Transverse colon (tissue), 4 donors: ENCODE measurements around the gene THSD4.

Experiments
- CTCF ChIP-seq, 5 experiments: fragments of 200-600 bp in 3 of 5; fragments of 450-650 bp in 2 of 5; sonication (generic) in 3 of 5; IDR thresholded peaks; 1 replicate in 2 of 5; 2 replicates in 3 of 5; pipeline ENCODE4 v1.5.1; 2016 to 2017; ENCODE audit warnings: antibody characterized with exemption in 5 of 5, inconsistent platforms in 3 of 5, mild to moderate bottlenecking in 2 of 5, moderate library complexity in 1 of 5
- POLR2A ChIP-seq: fragments of 450-650 bp; IDR thresholded peaks from one replicate; pipeline ENCODE4 v1.6.1; 2016; ENCODE audit warnings: antibody characterized with exemption, mild to moderate bottlenecking, moderate library complexity
- POLR2AphosphoS5 ChIP-seq, 3 donors: sonication (generic); formaldehyde crosslinking; IDR thresholded peaks; one replicate each; pipeline ENCODE4 v1.6.1; 2016; ENCODE audit warnings: antibody characterized with exemption in 3 of 3

DNA sequence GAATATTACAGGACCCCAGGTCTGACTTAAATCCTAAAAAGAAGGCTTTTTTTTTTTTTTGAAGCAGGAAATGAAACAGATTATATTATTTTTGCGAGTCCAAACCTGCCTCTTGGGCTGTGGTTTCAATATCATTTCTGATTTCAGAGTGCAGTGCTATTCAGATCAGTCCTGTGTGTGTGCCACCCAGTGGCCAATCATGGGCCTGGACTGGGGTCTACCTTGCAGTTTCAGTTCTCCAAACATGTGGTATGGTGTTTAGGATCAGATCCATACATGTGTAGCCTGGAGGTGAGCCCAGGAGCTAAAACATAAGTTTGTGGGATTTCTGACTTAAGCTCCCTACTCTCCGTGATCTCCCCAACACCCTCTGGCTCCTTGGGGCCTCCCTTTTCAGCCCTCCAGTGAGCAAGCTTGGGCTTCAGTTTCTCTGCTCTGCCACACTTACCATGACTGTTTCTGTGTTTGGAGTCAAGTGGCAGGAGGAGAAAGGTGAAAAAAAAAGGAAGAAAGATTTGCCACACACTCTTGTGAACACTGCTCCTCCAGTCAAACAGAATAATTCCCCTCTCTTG lies 12.1 kb upstream of the THSD4 start:
- TF ChIP-seq CTCF (IDR thresholded peaks at IDR 0.05) (peak; percentile 21 to 50 (median 43)), POLR2AphosphoS5 (IDR thresholded peaks at IDR 0.05) (no peak), POLR2A (no peak)
